DMS79 (cell line): ENCODE measurements around the gene KIAA0040.
A peak's percentile ranks its signal among the peaks of the same experiment; 100 is the strongest.

Experiments used
- DNase-seq: peaks from one replicate; lab custom pipeline; 2025; lab: John Stamatoyannopoulos, UW

The KIAA0040 gene

GRCh38 chr1:175169286-175170018, 23.1 kb downstream of the KIAA0040 start:
- no peak for DNase-seq

GRCh38 chr1:175168782-175169181, 23.8 kb downstream of the KIAA0040 start:
- DNase-seq, result no peak

DNA sequence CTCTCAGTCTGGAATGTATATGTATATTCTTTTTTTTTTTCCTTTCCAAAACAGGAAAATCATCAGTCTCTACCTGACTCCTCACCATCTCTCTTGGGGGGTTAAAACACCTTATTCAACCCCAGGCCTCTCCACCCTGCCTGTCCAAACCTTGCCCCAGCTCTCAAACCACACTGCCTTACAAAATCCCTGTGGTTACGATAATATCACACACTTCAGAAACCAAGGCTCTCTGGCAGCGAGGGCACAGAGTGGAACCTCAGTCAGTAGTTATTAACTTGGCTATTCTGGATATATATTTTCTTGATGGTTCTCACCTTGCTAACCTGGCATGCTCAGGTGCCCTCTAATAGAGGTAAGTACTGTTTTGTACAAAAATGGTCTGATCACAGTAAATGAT, 24.7 kb downstream of the KIAA0040 start:
- no peak for DNase-seq

DNA sequence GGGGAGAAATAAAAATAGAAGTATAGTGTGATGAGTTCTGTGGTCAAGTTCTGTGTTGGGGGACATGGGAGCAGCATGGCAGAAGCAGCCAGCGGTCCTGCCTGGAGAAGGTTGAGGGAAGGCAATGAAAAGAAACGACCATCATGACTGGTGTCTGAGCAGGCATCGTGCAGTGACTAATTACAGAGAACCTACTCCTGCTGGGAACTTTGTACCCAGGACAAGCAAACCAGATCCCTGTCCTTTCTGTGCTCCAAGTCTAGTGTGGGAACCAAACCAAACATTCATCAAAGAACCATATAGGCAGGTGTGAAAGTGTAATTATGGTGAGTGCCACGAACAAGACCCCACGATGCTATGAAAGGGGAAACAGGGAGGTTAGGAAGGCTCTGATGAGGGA, 25.8 kb downstream of the KIAA0040 start:
- DNase-seq, result no peak

GRCh38 chr1:175164751-175165150, 27.8 kb downstream of the KIAA0040 start:
- DNase-seq, result no peak

- DNase-seq, result no peak
These were observed 28.9 kb downstream of the KIAA0040 start for GRCh38 chr1:175163702-175164101.

DNA sequence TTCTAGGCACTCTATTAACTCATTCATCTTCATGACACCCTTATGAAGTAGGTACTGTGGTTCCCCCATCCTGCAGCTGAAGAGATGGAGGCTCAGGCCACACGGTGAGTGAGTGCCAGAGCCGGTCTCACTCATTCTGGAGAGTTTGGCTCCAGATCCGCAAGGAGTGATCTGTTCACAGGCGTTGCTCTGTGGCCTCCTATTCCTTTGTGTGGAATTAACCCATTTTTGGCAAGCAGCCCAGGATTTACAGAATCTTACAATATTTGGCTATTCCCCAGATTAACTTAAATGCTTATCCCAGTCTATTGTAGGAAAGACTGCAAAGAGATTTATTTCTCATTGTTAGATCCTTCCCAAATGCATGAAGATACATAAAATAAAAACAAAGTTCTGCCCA, 29.6 kb downstream of the KIAA0040 start:
- DNase-seq, result no peak

GRCh38 chr1:175158170-175158591, 34.4 kb downstream of the KIAA0040 start:
- no peak for DNase-seq

GRCh38 chr1:175157200-175157599, 35.4 kb downstream of the KIAA0040 start:
- no peak for DNase-seq

- no peak for DNase-seq
These were observed 36.6 kb downstream of the KIAA0040 start for GRCh38 chr1:175155936-175156335.

DNA sequence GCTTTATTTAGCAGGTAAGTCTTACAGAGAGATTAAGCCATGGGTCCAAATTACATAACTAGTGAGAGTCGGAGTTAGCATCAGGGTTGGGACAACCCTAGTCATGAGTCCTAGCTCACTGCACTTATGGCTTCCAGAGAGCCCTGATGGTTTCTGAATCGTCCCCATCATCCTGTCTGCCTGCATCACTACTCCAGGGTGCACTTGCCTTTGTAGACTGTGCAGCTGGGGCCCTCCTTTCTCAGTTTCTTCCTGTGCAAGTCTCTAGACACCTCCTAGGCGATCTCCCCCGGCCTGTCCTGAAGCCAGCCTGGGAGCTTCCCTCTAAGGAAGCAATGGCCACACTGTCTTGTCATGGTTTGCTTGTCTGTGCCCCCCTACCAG, 37.1 kb downstream of the KIAA0040 start:
- no peak for DNase-seq

DNA sequence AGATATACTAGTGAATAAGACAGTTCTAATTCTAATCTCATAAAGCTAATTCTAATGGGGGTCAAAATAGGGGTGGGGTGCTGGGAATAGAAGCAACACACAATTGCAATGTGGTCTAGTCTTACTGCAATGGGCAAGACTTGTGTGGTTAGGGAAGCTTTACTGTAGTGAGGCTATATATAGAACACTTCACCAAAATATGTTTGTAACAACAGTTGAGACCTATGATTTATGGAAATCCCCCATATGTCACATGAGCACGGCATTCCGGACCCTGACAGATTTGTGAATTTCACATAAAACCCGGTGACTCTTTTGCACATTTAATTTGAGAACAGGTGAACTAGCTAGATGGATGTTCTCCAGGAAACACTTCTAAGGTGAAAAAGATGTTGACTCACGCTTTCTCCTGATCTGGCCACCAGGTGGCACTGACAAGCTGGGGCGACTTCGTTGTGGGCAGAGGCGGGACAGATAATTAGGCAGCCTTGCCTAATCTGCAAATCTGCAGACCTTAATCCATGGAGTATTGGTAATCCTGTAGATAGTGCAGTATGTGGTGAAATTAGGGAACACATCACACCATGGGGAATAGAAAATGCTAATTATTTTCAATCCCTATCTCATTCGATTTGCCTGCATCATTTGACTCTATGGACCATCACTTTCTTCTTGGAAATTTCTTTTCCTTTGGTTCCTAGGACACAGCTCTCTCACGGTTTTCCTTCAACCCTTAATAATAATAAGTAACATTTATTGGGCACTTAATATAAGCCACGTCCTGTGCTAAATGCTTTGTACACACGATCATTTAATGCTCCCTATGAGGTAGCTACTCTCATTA, 37.7 kb downstream of the KIAA0040 start:
- DNase-seq, result peak; percentile 24

DNA sequence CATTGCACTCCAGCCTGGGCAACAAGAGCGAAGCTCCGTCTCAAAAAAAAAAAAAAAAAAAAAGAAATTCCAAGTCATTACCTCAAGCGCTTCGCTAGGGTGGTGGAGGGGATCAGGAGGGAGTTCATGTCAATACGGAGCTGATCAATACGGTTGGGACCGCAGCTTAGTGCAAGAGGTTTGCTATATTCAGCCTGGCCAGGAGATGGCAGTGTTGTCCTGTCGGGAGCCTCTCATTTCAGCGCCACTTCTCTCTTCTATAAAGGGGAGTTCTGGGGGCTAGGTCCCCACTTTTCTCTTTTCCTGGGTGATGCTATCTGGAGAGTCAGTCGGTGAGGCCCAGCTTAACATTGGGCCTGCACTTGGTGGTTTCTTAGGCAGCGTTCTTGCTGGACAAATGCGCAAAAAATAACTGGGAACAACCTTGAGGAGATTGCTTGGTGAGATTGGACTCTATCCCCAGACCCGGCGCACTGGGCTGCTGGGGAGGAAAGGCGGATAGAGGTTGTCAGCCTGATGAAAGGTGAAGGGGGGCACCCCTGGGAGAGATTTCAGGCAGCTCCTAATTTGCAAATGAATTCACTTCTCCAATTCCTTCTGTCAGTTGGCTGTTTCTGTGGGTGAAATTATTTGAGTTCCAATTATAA, 40.4 kb downstream of the KIAA0040 start:
- DNase-seq, result no peak

DNA sequence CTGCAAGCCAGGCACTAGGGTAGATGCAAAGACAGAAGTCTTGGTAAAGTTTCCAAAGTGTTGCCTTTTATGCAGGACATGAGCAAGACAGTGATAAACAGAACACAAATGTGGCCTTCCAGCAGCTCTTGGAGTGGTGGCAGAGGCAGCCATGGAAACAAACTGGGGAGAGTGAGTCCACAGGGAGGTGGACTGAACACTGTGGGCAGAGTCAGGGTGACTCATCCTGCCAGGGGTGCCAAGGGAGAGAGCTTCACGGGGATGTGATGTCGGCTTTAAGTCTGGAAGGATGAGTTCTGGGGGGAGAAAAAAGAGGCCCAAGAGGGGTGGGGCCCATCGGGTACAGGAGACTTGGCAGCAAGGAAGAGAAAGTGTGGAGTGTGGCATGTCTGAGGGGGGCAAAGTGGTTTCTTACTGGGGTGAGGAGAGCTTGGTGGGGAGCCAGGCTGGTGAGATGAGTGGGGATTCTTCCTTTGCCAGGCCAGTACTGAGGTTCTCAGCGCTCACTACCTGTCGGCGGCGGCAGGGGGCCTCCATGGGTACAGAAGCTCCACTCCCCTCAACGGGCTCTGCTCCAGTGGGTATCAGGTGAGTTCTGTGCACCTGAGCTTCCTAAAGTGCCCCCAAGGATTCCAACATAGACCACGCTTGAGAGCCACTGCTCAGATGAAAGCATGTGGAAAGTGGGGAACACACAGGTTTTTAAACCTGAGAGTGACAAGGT, 41.8 kb downstream of the KIAA0040 start:
- DNase-seq, result no peak

- DNase-seq, result no peak
These were observed 44.5 kb downstream of the KIAA0040 start for GRCh38 chr1:175148068-175148467.

DNA sequence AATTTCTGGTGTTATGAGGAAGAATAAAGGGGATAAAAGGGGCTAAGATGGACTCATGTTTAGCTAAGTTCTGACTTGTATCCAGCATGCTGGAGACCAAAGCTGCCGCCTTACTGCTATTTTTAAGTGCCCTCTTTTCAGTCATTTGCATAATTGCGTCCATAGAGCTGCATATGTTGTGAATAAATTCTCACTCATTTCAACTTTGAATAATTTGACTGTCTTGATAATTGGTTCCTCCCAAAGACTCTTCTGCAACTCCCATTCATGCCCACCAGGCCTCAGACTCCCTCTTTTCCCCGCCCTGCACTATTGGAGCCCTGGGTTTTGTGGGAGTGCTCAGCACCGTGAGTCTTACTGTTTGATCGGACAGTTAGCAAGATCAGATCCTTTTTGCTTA, 45.0 kb downstream of the KIAA0040 start:
- DNase-seq, result no peak

- DNase-seq, result peak; percentile 9
These were observed 45.9 kb downstream of the KIAA0040 start for GRCh38 chr1:175146529-175147213.

DNA sequence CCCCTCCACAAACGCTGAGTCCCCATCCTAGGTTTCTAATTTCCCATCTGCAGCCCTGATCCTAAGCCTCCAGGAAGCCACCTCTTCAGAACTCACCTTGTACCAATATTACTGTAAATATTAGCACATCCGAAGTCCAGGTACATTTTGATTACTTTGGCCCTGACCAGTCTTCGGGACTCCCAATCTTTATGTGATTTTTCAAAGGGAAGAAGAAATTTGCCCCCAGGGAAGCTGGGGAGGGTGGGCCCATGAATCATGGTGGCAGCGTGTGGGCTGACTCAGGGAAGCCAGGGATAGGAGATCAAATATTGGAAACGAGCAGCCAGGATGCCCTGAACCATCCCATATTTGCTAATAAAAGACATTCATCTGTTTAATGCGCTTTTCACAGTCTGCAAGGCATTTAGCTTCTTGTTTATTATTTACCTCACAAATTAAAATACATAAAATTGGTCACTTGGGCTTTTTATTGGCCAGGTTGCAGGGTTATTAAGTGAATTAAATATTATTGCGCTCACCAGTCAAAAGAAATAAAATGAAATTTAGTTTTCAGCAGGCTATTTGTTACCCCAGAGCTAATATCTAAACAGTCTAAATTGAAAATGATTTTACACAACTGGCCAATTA, 46.6 kb downstream of the KIAA0040 start:
- no peak for DNase-seq

DNA sequence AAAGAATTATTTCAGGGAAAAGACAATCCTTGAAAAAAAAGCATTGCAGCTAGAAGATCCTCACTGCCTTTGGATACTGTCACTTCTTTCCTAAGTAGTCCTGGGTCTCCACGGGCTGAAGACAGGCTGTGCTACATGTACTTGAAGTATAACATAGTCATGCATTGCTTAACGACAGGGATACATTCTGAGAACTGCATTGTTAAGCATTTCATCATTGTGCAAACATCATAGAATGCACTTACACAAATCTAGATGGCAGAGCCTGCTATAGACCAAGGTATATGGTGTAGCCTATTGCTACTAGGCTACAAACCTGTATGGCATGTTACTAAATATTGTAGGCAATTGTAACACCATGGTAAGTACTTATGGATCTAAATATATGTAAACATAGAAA, 54.0 kb downstream of the KIAA0040 start:
- DNase-seq, result no peak

DNA sequence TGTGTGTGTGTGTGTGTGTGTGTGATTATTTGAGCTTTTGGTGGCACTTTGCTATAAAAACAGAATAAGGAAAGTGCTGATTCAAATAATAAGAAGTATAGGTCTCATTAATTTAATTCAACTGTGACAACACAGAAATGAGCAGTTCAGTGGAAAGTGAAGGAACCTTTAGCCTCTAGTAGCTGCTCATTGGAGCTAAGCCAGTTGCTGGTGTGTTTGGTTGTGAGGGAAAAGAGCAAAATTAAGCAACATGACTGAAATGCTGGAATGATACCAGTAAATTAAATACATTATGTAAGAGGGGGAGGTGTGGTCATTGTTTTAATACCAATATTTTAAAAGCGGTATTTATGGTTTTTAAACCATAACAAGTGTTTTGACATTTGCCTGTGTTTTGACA, 55.2 kb downstream of the KIAA0040 start:
- no peak for DNase-seq

DNA sequence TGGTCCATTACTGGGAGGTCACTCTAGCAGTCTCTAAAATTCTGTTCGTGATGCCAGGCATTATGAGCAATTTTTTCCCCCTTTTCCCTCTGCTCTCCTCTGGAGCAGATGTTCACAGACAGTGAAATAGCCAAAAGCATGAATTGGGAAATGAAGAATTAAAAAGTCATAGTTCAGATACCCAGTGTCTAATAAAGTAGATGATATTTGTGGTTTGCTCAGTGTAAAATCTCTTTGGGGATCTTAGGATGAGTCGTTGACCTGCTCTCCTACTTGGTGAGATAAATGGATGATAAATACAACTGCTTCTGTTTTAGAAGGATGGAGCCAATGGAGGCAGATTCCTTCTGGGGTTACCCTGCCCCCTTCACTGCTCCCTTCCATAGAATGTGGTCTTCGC, 56.3 kb downstream of the KIAA0040 start:
- DNase-seq, result no peak
